Endothelial cell (in vitro differentiated cells): ENCODE measurements around the gene STK11. TPM values are rescaled to one million over a fixed set of nuclear protein-coding genes. Genes with fewer than 3 reads are reported as not detected.
A peak's percentile ranks its signal among the peaks of the same experiment; 100 is the strongest.
"Not testable (repeated sequence)": the region's sequence is repeated elsewhere in the genome, so short reads cannot be mapped to it uniquely, and the experiment has no call there.

Experiments used
- DNase-seq: peaks from one replicate; pipeline ENCODE4 v3.0.0; 2021; ENCODE audit warnings: low spot score
- H3K27ac Mint-ChIP-seq: one replicate; pipeline ENCODE4 v1.8.0; 2021; ENCODE audit warnings: mixed read lengths, inconsistent platforms; ENCODE audit not compliant: unreplicated experiment
- H3K27me3 Mint-ChIP-seq: one replicate; pipeline ENCODE4 v1.8.0; 2021; ENCODE audit warnings: mild to moderate bottlenecking, moderate library complexity, mixed read lengths, inconsistent platforms; ENCODE audit not compliant: unreplicated experiment
- H3K36me3 Mint-ChIP-seq: one replicate; pipeline ENCODE4 v1.8.0; 2021; ENCODE audit warnings: mild to moderate bottlenecking, low read depth, mixed read lengths, inconsistent platforms; ENCODE audit not compliant: unreplicated experiment
- H3K4me1 Mint-ChIP-seq: one replicate; pipeline ENCODE4 v1.8.0; 2021; ENCODE audit warnings: mild to moderate bottlenecking, mixed read lengths, inconsistent platforms; ENCODE audit not compliant: unreplicated experiment
- H3K4me3 Mint-ChIP-seq: one replicate; pipeline ENCODE4 v1.8.0; 2021; ENCODE audit warnings: mild to moderate bottlenecking, mixed read lengths, inconsistent platforms; ENCODE audit not compliant: unreplicated experiment
- H3K9me3 Mint-ChIP-seq: one replicate; pipeline ENCODE4 v1.8.0; 2021; ENCODE audit warnings: mixed read lengths, inconsistent platforms; ENCODE audit not compliant: unreplicated experiment
- total RNA-seq: library from RNA; stranded (reverse); fragmentation: NEBNext Ultra II Directional; extraction: Animal tissue kit (Norgen Biotek cat#: 25700); gene quantifications from one replicate; pipeline ENCODE4 v1.2.1, GENCODE V29; 2021; ENCODE audit not compliant: unreplicated experiment
- TF ChIP-seq, protein P1 (sequence below): fragments of 200-600 bp; sonication (generic); IDR thresholded peaks from one replicate; pipeline ENCODE4 v1.5.0; 2021; ENCODE audit warnings: antibody characterized with exemption; ENCODE audit not compliant: unreplicated experiment

Gene STK11
- total RNA-seq, 1 donor from 2014 or later = 63.9 TPM

GRCh38 chr19:1206150-1206863 is 729 bp downstream of the STK11 start:
- Mint-ChIP-seq H3K36me3 (peaks cover 7% of the 10 kb centered on the region), H3K27me3 (peaks cover 7% of the 10 kb centered on the region), H3K27ac (peak overlapping the region; percentile 74), H3K4me3 (peak overlapping the region; percentile 96), H3K4me1 (peaks cover 15% of the 10 kb centered on the region), H3K9me3 (no peaks in the 10 kb centered on the region)
- DNase-seq = peak; percentile 19
- TF ChIP-seq, protein P1, sequence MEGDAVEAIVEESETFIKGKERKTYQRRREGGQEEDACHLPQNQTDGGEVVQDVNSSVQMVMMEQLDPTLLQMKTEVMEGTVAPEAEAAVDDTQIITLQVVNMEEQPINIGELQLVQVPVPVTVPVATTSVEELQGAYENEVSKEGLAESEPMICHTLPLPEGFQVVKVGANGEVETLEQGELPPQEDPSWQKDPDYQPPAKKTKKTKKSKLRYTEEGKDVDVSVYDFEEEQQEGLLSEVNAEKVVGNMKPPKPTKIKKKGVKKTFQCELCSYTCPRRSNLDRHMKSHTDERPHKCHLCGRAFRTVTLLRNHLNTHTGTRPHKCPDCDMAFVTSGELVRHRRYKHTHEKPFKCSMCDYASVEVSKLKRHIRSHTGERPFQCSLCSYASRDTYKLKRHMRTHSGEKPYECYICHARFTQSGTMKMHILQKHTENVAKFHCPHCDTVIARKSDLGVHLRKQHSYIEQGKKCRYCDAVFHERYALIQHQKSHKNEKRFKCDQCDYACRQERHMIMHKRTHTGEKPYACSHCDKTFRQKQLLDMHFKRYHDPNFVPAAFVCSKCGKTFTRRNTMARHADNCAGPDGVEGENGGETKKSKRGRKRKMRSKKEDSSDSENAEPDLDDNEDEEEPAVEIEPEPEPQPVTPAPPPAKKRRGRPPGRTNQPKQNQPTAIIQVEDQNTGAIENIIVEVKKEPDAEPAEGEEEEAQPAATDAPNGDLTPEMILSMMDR = no peak

DNA sequence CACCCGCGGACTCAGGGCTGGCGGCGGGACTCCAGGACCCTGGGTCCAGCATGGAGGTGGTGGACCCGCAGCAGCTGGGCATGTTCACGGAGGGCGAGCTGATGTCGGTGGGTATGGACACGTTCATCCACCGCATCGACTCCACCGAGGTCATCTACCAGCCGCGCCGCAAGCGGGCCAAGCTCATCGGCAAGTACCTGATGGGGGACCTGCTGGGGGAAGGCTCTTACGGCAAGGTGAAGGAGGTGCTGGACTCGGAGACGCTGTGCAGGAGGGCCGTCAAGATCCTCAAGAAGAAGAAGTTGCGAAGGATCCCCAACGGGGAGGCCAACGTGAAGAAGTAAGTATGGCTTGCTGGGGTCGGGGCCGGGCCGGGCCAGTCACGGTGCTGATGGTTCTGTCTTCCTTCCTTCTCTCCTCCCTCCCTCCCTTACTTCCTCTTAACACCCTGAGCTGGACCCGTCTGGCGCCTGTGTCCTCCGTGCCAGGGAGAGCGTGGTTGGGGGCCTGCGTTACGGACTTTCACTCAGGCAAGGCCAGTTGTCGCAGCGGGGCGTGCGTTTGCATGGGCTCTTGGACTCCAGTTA is 1.4 kb downstream of the STK11 start:
- H3K4me3 Mint-ChIP-seq = peak overlapping the region; percentile 96

GRCh38 chr19:1208830-1209229 is 3.3 kb downstream of the STK11 start:
- not testable (repeated sequence) for H3K27ac Mint-ChIP-seq, DNase-seq, H3K27me3 Mint-ChIP-seq, H3K9me3 Mint-ChIP-seq, H3K4me3 Mint-ChIP-seq
- Mint-ChIP-seq H3K4me1 (peaks cover 23% of the 10 kb centered on the region), H3K36me3 (peaks cover 10% of the 10 kb centered on the region)

More for the DNA sequence above, 1.4 kb downstream of the STK11 start:
- TF ChIP-seq, protein P1 = no peak
- no peak for DNase-seq
- H3K9me3 Mint-ChIP-seq = no peaks in the 10 kb centered on the region
- peak overlapping the region; percentile 74 for H3K27ac Mint-ChIP-seq
- peaks cover 7% of the 10 kb centered on the region for H3K27me3 Mint-ChIP-seq
- peaks cover 7% of the 10 kb centered on the region for H3K36me3 Mint-ChIP-seq
- H3K4me1 Mint-ChIP-seq = peaks cover 15% of the 10 kb centered on the region

GRCh38 chr19:1210227-1210538 is 4.6 kb downstream of the STK11 start:
- TF ChIP-seq, protein P1 = no peak
- H3K36me3 Mint-ChIP-seq = peaks cover 12% of the 10 kb centered on the region
- H3K4me3 Mint-ChIP-seq = no peak overlapping the region
- H3K27me3 Mint-ChIP-seq = peaks cover 4% of the 10 kb centered on the region
- no peak overlapping the region for H3K27ac Mint-ChIP-seq
- DNase-seq = no peak
- peaks cover 26% of the 10 kb centered on the region for H3K4me1 Mint-ChIP-seq
- no peaks in the 10 kb centered on the region for H3K9me3 Mint-ChIP-seq

DNA sequence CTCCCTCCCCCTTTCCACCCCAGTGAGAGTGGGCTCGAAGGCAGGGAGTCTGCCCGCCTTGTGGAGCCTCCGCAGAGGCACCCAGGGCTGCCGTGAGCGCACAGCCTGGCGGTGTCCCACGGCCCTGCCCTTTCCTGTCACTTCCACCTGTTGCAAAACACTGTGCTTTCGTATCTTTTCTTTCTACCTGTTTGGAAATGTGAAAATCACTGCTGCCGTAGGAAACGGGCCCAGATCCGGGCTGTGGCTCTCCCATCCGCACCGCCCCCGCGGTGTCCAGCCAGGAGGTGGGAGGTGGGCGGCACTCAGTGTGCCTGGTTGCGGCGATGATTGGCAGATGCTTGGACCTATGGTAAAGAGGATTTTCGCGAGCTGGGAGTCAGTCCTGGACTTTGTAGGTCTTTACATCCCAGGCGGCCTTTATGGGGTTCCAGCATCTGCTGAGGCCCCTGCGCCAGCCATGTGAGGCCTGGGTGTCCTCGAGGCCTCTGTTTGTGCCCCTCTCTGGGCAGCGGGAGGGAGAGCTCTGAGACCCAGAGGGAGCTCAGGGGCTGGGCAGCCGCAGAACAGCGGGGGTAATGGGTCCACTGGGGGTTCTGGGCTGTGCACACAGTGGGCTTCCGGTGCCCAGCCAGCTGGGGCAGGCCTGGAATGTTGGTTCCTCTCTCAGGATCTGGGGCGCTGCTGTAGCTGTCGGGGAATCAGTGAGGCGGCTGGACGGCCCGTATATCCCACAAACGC is 6.1 kb downstream of the STK11 start:
- H3K27me3 Mint-ChIP-seq = peaks cover 9% of the 10 kb centered on the region

More for the DNA sequence above, 6.1 kb downstream of the STK11 start:
- TF ChIP-seq, protein P1 = no peak
- peaks cover 28% of the 10 kb centered on the region for H3K4me1 Mint-ChIP-seq
- H3K4me3 Mint-ChIP-seq = no peak overlapping the region
- peaks cover 11% of the 10 kb centered on the region for H3K36me3 Mint-ChIP-seq
- no peaks in the 10 kb centered on the region for H3K9me3 Mint-ChIP-seq
- no peak for DNase-seq
- H3K27ac Mint-ChIP-seq = peak overlapping the region; percentile 57
